OCI-LY7 (cell line): Measurements from ENCODE around the gene ERGIC1. TPM values are rescaled to one million over a fixed set of nuclear protein-coding genes. Genes with fewer than 3 reads are reported as not detected.
"Not testable (repeated sequence)": the region's sequence is repeated elsewhere in the genome, so short reads cannot be mapped to it uniquely, and the experiment has no call there.

Experiments used
- BruUV-seq: library from RNA; stranded (reverse); fragments of 400-500 nt; replicated peaks from 2 replicates; lab custom pipeline; 2021; lab: Mats Ljungman, UMichigan
- CTCF ChIA-PET: fragments of 300-600 bp; sonication (Branson Sonifier 250); formaldehyde crosslinking; loops from one replicate; lab custom pipeline; 2022; ENCODE audit warnings: antibody characterized with exemption; ENCODE audit not compliant: unreplicated experiment; lab: Charles Lee
- POLR2A ChIA-PET: fragments of 300-600 bp; sonication (Branson Sonifier 250); formaldehyde crosslinking; loops from one replicate; lab custom pipeline; 2022; ENCODE audit warnings: antibody characterized with exemption; lab: Charles Lee
- DNase-seq: peaks from one replicate; pipeline ENCODE4 v3.0.0-alpha.2; 2015; ENCODE audit warnings: low spot score
- H2AFZ ChIP-seq: fragments of 200-600 bp; sonication (generic), shearing (Covaris generic); 2 replicates; pipeline ENCODE4 v1.6.1; 2014; ENCODE audit warnings: mild to moderate bottlenecking, antibody characterized with exemption, low read length, moderate library complexity
- H3K27ac ChIP-seq: fragments of 200-600 bp; sonication (generic); 2 replicates; pipeline ENCODE4 v1.5.1; 2014; ENCODE audit warnings: mixed run types, low read depth, mild to moderate bottlenecking, moderate library complexity, low read length, inconsistent platforms; ENCODE audit not compliant: poor library complexity, severe bottlenecking
- H3K36me3 ChIP-seq: fragments of 200-600 bp; sonication (generic); 2 replicates; pipeline ENCODE4 v1.6.1; 2014; ENCODE audit warnings: mild to moderate bottlenecking, antibody characterized with exemption, low read length, moderate library complexity, mixed read lengths; ENCODE audit not compliant: insufficient read depth
- H3K4me1 ChIP-seq: fragments of 200-600 bp; sonication (generic); 2 replicates; pipeline ENCODE4 v1.5.1; 2014; ENCODE audit warnings: mild to moderate bottlenecking, low read length; ENCODE audit not compliant: insufficient read depth, poor library complexity, severe bottlenecking
- H3K4me2 ChIP-seq: fragments of 200-600 bp; sonication (generic); 2 replicates; pipeline ENCODE4 v1.6.1; 2014; ENCODE audit warnings: mild to moderate bottlenecking, low read length
- H3K4me3 ChIP-seq: fragments of 200-600 bp; sonication (generic); 2 replicates; pipeline ENCODE4 v1.5.1; 2014; ENCODE audit warnings: mild to moderate bottlenecking, low read depth, low read length; ENCODE audit not compliant: poor library complexity, severe bottlenecking
- H3K79me2 ChIP-seq: fragments of 200-600 bp; sonication (generic); 2 replicates; pipeline ENCODE4 v1.6.1; 2016; ENCODE audit warnings: low read depth, mild to moderate bottlenecking, low read length, moderate library complexity, mixed read lengths; ENCODE audit not compliant: insufficient read depth
- H3K9me2 ChIP-seq: fragments of 200-600 bp; sonication (generic); 2 replicates; pipeline ENCODE4 v1.6.1; 2016; ENCODE audit warnings: mild to moderate bottlenecking, low read length, mixed read lengths; ENCODE audit not compliant: insufficient read depth
- H3K9me3 ChIP-seq: fragments of 200-600 bp; sonication (generic); 2 replicates; pipeline ENCODE4 v1.6.1; 2014; ENCODE audit warnings: mild to moderate bottlenecking, mixed run types, low read length, mixed read lengths
- H4K20me1 ChIP-seq: fragments of 200-600 bp; sonication (generic); 2 replicates; pipeline ENCODE4 v1.6.1; 2014; ENCODE audit warnings: mild to moderate bottlenecking, antibody characterized with exemption, low read length, moderate library complexity, mixed read lengths; ENCODE audit not compliant: insufficient read depth
- CTCF ChIP-seq: fragments of 200-600 bp; sonication (generic); conservative IDR thresholded peaks from 2 replicates; pipeline ENCODE4 v1.5.1; 2014; ENCODE audit warnings: mild to moderate bottlenecking, antibody characterized with exemption, low read length, moderate library complexity, mixed read lengths
- EZH2phosphoT487 ChIP-seq: fragments of 200-600 bp; sonication (generic); IDR thresholded peaks from 2 replicates; pipeline ENCODE4 v1.6.1; 2018; ENCODE audit warnings: low read depth, borderline replicate concordance, mild to moderate bottlenecking, mixed run types, antibody characterized with exemption, low read length, moderate library complexity, mixed read lengths
- intact Hi-C: fragments of 100-400 bp; cut with micrococcal nuclease; formaldehyde crosslinking; loops from one replicate; pipeline ENCODE4 v1.10.0; 2022; ENCODE audit not compliant: unreplicated experiment
- total RNA-seq, 2 experiments: library from RNA; depleted of rRNA in 1 of 2; stranded (reverse); fragments of >200 nt in 1 of 2; shearing (Covaris generic) in 1 of 2; gene quantifications; 2 replicates each; pipeline ENCODE4 v1.2.3, GENCODE V29; 2014 to 2022

The ERGIC1 gene
- total RNA-seq, 2 experiments from 2014 or later = 125 to 178 TPM

GRCh38 chr5:172786736-172787462 is 47.2 kb upstream of the ERGIC1 start:
- H3K27ac ChIP-seq = no peak overlapping the region
- POLR2A ChIA-PET = no interaction called here
- TF ChIP-seq EZH2phosphoT487 = no peak
- TF ChIP-seq CTCF = no peak
- DNase-seq = no peak
- no peak overlapping the region for H3K4me2 ChIP-seq
- H3K9me2 ChIP-seq = no peaks in the 10 kb centered on the region
- intact Hi-C loops = no loop called here
- no peak overlapping the region for H3K4me3 ChIP-seq
- H3K9me3 ChIP-seq = no peaks in the 10 kb centered on the region
- BruUV-seq = no TSS peak
- H4K20me1 ChIP-seq = no peaks in the 10 kb centered on the region
- no peaks in the 10 kb centered on the region for H3K79me2 ChIP-seq
- no peaks in the 10 kb centered on the region for H3K4me1 ChIP-seq
- no peaks in the 10 kb centered on the region for H3K36me3 ChIP-seq
- H2AFZ ChIP-seq = no peak overlapping the region
- CTCF ChIA-PET = no interaction called here

GRCh38 chr5:172787538-172787937 is 46.5 kb upstream of the ERGIC1 start:
- intact Hi-C loops, POLR2A ChIA-PET, CTCF ChIA-PET, H3K27ac ChIP-seq, H3K4me1 ChIP-seq, H3K9me2 ChIP-seq, H3K79me2 ChIP-seq, H2AFZ ChIP-seq, DNase-seq, H3K36me3 ChIP-seq, BruUV-seq, H3K9me3 ChIP-seq, H4K20me1 ChIP-seq, H3K4me3 ChIP-seq, H3K4me2 ChIP-seq: not testable (repeated sequence)

DNA sequence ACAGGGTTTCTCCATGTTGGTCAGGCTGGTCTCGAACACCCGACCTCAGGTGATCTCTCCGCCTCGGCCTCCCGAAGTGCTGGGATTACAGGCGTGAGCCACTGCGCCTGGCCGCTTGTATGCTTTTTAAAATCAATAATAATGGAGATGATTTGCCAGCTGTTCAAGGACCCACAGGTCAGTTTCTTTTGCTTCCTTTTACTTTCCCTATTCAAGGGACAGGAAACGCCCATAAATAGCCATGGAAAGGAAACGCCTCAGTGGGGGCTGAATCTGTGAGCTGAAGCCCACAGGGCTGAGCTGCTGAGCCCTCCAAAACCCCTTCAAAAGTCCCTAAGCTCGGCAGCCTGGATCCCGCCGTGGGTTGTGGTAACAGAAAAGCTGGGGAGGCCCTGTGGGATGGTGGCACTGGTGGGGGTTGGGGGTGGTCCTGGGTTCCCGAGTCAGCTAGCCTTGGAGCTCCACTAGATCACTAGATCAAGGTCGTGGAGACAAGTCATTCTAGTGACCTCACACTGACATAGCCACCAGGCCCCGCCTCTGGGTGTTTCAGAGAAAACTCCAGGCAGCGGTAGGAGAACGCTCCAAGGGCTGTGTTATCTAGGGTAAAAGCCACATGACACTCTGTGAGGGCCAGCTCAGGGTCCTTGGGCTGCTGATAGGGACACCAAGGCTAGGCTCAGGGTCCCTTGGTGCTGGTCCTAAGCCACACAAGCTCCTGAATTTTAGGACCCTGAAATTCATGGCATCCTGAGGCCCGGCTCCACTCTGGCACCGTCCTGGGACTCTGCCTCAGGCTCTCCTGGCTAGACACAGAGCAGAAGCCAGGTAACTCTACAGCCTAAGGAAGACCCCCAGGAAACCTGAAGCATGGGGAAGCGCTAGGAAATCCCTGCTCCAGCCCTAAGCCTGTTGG is 45.0 kb upstream of the ERGIC1 start:
- no TSS peak for BruUV-seq
- no peak overlapping the region for H2AFZ ChIP-seq

More for the DNA sequence above, 45.0 kb upstream of the ERGIC1 start:
- H3K27ac ChIP-seq = no peak overlapping the region
- ChIA-PET CTCF (no interaction called here), POLR2A (interaction anchor here (0.6 to 0.8 kb wide), 2 partner anchors 12 to 58 kb away, joined by 3 read pairs; no protein-coding TSS in a partner anchor)
- intact Hi-C loops = no loop called here
- H3K36me3 ChIP-seq = no peaks in the 10 kb centered on the region
- H3K9me3 ChIP-seq = no peaks in the 10 kb centered on the region
- H3K4me3 ChIP-seq = no peak overlapping the region
- no peaks in the 10 kb centered on the region for H3K4me1 ChIP-seq
- H3K4me2 ChIP-seq = no peak overlapping the region
- H4K20me1 ChIP-seq = no peaks in the 10 kb centered on the region
- H3K79me2 ChIP-seq = no peaks in the 10 kb centered on the region
- no peak for DNase-seq
- H3K9me2 ChIP-seq = no peaks in the 10 kb centered on the region
- TF ChIP-seq EZH2phosphoT487 (no peak), CTCF (no peak)
